HG03060 (cell line): Measurements from ENCODE around the gene CRELD2.

Experiments
- ATAC-seq: cut with Tn5 transposase; IDR thresholded peaks from one replicate; pipeline ENCODE4 v1.9.1; 2021; ENCODE audit warnings: low read depth, moderate number of reproducible peaks; ENCODE audit not compliant: unreplicated experiment

The CRELD2 gene

DNA sequence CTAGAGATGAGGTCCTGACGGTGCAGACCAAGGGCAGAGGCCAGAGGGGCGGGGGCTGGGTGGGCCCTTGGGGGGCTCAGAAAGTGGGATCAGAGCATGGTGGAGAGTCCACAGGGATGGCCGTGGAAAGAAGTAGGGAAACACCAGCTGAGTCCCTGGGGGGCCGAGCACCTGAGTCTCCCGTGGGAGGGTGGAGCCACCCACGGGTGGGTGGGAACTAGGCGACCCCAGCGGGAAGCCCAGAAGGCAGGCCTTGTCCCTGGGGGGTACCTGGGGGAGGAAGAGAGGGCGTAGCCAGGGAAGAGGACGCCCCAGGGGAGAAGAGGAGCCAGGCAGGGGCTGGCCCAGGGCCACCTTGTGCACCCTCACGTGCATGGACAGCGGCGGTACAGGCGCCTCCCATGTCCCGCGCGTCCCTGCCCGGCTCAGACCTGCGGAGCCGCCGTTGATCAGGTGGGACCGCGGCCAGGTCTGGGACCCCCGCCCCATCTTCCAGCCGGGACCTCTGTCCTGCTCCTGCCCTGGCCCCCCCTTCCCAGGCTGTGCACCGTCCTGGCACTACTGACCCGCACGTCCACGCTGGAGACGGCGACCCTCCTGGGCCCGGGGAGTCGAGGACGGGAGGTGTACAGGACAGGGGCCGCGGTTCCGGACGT lies 10.2 kb downstream of the CRELD2 start:
- ATAC-seq = no peak

DNA sequence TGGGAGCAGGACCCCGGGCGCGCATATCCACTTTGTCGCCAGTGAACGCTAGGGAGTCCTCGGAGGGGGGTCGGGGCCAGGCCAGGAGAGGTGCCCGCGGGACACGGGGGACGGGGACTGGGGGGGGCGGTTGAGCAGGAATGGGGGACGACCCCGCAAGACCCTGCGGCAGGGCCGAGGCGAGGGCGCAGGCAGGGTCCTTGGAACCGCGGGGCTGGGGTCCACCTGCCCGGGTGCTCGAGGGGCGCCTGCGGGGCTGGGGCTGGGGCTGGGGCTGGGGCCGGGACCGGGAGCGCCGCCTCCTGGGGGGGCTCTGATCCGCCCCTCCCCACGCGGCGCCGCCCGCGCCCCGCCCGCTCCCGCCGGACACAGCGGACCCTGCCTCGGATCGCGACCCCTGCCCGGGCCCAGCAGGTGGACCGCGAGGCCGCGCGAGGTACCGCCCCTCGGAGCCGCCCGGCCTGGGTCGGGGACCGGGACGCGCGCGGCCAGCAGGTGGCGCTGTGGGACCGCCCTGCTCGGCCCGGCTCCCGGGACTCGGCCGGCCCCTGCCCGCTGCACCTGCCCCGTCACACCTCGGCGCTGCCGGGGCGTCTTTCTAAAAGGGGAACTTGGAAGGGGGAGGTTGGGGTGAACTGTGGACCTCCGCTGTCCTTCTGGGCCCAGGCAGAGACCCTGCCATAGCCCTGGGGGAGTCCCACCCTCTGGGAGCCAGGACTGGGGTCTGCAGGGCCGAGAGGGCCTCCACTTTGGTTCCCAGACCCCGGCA lies 11.0 kb downstream of the CRELD2 start:
- no peak for ATAC-seq

DNA sequence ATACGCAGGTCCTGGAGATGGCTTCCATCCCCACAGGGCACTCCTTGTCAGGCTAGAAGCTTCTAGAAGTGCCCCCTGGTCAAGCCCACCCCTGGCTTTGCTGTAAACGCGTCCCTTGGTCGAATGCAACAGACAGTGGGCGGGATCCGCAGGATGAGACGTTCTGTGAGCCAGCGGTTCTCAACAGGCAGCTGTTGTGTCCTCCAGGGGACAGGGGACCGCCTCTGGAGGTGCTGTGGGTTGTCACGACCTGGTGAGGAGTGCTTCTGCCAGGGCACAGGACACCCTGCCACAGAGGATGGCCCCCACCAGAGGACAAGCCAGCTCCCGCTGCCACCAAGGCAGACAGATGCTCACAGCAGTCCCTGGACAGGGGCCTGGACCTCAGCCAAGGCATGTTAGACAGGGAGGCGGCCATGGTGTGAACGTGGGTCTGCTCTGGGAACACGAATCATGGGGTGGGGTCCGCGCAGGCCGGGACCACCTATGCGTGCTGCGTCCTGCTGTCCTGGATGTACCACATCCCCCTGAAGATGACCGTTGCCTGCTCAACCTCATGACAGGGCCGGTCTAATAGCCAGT lies 11.7 kb downstream of the CRELD2 start:
- no peak for ATAC-seq

DNA sequence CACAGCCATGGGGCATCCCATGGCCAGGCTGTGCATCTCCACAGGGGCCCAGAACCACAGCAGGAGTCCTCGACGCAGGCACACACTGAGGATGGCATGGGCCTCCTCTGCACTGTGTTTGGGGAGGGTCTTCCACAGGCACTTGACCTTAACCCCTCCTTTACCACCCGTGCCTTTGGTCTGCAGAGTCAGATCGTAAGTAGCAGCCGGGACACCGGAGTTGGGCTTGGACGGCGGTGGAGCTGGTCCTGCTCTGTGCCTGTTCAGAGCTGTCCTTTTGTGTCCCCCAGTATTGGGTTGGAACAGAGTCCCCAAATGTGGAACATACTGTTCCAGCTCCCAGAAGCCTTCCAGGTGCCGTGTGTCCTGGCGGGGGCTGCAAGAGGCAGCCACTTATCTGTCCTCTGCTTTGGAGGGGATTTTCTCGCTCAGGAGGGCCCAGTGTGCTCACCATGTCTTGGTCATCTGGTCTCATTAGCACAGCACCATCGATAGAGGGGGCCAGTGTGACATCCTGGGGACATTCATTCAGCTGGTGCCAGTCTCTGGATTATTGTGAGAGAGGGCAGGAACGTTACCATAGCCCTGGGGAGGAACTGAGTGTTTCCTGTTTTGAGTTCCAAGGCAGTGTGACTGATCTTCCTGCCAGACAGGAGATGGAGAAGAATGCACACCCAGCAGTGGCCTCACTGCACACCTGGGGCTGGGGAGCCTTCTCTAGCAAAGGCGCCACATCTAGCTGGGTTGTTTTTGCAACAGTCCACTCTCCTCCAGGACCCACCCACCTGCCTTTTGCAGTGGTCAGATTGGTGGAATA lies 12.4 kb downstream of the CRELD2 start:
- ATAC-seq = peak; percentile 39

DNA sequence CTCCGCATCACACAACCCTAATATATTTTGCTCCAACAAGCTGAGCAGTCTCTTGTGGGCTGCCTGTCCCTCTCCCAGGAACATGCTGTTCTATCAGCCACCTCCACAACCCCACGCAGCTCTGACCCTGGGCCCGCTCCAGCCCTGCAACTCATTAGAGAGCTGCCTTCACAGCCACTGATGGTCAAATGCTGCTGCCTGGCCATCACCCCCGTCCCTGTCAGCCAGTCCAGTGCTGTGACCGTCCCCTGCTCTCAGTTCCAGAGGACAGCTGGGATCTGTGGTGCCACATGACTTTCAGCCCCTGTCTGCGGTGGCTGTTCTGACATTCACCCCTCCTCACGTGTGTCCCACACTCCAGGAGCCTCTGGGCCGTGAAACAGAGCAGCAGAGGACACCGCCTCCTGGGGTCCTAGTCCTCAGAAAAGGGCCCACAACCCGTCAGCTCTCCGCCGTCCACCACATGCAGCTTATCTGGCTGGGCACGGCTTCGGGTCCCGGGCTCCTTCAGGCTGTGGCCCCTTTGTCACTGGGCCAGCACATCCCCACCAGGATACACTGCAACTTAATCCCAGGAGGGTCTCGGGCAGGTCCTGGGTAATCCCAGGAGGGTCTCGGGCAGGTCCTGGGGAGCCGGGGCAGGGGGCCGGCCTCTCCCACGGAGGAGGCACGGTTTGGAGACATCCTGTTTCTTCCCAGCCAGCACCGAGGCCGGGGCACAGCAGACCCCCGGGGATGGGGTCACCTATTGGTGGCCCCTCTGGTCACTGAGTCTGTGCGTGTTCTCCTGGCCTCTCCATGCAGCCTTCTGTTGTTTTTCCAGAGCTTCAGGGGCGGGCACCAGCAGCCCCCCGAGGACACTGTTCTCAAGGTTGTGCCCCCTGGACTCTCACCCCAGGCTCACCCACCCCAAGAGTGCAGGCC lies 15.1 kb downstream of the CRELD2 start:
- no peak for ATAC-seq

DNA sequence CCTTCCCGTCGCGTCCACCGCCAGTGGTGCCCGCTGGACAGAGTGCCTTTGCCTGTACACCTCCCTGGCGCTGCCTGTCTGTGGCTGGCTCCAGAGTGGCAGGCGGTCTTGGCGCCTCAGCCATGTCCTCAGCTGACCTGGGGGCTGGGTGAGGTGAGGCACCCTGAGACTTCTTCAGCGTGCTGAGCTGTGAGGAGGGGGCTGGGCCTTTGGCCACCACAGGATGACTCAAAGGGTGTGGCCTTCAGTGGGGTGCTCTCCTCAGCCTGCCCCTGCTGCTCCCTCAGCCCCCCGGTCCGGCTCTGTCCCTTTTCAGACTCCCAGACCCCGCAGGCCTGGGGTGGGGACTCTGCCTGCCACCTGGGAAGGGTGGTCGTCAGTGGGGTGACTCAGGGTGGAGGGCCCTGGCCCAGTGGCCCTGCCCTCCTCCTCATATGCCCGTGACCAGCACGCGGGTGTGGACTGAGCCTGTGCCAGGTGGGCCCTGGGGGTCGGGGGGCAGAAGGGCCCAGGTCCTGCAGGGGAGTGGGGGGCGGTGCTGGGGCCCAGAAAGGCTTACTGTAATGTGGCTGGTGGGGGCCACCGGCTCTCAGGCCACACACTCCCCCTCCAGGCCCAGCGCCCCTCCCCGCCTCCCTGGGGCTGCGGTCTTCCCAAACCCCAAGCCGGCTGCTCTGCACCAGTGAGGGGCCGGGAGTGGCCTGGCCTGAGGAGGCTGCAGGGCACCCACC lies 15.9 kb downstream of the CRELD2 start:
- ATAC-seq = no peak

DNA sequence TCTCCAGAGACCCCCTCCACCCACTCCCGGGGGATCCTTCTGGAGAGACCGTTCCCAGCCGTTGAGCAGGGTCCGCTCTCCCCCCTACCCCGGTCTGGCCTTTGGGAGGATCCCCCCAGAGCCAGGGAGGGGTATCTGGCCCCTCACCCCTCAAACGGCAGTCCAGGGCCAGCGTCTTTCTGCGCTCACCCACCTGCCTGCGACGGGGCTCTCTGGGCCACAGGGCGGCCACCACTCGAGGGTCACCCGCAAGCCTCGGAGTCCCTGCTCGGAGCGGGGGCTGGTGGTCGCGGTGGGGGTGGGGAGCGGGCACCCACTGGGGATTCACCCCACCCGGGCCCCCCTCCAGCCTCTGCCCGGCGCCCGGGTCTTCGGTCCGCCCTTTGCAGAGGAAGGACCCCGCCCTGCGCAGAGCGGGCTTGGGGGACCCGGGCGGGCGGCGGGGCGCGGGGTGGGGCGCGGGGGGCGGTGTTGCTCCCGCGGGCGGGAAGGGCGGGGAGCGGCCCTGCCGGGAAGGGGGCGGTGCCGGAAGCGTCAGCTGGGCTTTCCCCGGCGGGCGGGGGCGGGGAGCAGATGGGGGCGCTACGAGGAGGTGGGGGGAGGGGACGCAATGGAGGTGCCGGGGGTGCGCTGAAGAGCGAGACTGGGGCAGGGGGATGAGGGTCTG lies 16.6 kb downstream of the CRELD2 start:
- no peak for ATAC-seq

DNA sequence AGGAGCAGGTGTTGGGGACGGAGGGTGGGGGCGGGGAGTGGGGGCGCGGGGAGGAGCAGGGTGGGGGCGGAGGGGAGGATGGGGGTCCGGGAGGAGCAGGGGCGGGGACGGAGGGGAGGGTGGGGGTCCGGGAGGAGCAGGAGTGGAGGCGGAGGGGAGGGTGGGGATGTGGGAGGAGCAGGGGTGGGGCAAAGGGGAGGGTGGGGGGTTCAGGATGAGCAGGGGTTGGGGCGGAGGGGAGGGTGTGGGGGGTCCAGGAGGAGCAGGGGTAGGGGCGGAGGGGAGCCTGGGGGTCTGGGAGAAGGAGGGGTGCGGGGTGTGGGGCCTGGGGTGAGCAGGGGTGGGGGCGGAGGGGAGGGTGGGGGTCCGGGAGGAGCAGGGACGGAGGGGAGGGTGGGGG lies 17.1 kb downstream of the CRELD2 start:
- no peak for ATAC-seq

DNA sequence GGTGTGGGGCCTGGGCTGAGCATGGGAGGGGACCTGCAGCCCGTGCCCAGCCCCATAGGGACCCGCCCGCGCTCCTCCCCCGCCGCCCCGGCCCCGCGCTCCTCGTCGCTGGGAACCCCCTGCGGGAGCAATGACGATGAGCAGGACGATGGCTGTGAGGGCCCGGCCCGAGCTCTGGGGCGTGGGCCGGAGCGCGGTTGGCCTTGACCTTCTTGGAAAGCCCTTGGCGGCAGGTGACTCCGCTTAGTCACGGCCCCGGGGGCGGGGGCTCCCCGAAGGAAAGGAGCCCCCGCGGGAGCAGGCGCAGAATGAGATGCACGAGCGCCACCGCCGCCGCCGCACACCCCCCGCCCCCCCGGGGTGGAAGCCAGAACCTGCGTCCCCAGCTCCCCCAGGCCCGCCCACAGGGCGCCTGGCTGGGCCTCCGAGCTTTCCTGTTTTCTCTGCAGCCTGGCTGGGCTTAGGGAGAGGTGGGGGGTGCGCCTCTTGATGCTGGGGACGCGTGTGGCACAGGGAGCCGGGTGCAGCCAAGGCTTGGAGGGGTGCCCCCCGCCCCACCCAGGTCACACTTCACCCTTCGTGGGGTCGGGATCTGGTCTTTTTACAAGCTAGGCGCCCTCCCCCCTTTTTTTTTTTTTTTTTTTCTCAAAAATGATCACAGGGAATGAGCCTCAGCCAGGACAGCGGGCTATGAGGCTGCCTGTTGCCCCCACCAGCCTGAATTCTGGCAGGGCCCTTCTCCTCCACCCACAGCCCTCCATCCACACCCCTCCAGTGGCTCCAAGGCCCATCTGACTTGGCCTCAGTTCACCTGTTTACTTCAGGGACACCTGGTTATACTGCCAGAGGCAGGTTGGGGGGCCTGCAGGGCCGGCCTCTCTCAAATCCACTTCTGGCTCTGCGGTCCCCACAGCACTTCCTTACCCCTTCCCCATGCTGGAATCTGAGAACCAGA lies 17.9 kb downstream of the CRELD2 start:
- ATAC-seq = peak; percentile 36

DNA sequence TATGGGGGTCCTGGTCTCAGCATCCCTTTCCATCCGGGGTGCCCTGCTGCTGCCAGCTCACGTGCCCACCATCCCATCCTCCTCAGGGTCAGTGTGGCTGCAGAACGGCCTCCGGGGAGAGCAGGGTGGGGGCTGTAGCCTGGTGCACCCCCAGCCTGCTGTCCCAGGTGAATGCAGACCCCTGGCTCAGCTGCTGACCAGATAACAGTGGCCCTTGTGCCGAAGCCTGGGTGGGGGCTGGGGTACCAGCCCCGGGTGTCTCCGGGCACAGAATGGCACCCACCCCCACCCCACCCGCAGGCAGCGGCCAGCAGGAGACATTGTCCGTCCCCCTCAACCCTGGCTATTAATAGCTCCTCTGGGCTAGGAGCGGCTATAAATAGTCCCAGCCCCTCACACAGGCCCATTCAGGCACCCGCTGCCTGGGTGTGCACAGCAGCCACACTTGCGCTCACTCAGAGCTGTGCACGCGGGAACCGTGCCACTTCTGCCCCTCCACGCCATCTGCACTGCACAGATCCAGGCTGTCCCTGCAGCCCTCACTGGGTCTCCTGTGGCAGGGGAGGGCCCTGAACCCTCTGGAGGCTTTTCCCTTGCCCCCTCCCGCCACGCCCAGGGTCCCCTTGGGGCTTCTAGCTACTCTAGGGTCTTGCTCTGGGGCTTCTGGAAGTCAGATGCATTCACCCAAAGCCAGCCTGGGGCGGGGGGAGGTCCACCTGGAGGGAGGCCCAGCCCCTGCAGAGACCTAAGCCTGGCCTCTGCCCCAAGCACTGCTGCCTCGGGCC lies 18.7 kb downstream of the CRELD2 start:
- no peak for ATAC-seq

DNA sequence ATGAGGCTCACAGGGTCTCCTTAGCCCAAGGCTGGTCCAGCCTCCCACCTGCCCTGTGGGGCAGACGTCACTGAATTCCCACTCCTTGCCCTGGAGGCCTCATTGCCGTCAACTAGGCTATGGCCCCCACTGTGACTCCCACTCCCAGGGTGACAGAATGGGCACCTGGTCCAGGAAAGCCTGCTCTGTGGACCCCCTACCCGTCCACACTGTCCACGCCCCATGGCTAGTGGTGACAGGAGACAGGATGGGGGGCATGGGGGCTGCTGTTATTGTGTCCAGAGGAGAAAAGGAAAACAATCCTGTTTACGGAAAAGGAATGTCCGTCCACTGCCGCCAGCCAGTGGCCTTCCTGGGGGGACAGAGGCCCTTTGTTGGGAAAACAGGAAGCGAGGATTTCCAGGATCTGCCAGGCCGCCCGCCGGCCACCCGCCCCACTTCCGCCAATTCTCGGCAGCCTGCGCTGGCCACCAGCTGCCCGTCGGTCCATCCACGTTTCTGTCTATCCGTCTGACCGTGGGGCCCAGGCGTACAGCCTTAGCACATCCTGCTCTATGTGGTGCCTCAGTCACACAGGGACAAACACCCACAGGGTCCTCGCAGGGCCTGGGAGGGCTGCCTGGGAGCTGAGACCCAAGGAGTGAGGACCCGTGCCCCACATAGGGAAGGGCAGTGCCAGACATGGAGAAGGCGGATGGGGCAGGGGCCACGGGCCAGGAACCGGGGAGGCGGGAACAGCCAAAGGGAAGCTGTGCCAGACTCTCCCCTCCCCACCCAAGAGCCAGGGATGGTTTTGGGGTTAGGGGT lies 19.5 kb downstream of the CRELD2 start:
- no peak for ATAC-seq

DNA sequence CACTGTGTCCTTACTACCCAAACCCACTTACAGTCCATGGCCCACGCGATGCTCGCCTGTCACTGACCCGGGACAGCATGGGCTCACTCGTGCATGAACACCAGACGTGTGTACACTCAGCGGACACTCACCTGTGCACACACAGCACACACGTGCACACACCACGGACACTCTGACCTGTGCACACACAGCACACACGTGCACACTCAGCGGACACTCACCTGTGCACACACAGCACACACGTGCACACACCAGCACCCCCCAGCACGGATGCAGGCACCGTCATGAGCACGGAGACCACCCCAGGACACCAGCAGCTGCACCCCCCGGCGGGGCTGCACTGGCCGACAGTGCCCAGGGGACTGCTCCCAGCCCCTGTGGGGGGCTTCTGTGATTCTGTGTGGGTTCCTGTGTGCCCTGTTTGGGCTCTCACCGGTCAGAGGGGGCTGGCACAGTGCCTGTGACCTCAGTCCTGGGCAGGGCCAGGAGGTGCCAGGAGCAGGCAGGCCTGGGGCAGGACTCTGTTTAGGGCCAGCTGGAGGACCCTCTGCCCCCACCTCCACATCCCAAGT lies 20.2 kb downstream of the CRELD2 start:
- no peak for ATAC-seq

DNA sequence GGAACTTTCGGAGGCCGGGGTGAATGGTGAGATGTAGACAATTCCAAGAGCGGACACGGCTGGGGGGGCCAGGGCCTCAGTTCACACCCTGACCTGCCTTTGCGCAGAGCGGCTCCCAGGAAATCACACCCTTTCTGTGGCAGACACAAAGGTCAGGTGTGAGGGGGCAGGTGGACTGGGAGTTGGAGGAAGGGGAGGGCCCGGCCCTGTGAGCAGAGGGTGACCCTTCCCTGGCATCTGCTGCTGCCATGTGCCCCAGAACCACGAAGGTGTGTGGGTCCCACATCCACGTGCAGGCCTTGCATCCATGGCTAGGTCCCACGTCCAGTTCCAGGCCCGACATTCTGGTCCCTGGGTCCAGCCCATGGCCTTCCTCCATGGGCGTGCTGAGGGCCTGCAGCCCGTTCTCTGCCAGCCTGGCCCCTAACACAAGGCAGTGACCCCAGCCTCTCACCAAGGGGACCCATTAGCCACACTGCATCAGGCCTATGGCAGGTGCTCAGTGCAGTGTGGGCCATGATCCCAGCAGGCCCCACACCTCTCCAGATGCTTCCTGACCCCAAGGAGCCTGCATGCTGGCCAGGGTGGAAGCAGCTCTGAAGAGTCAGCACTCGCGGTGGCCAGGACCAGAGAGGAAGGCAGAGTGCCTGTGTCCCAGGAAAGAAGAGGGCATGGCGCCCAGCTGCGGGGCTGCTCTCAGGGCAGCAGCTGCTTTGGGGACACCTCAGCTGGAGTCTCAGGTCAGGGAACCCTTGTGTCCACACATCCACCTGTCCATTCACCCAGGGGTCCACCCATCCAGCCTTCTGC lies 23.3 kb downstream of the CRELD2 start:
- ATAC-seq = no peak

DNA sequence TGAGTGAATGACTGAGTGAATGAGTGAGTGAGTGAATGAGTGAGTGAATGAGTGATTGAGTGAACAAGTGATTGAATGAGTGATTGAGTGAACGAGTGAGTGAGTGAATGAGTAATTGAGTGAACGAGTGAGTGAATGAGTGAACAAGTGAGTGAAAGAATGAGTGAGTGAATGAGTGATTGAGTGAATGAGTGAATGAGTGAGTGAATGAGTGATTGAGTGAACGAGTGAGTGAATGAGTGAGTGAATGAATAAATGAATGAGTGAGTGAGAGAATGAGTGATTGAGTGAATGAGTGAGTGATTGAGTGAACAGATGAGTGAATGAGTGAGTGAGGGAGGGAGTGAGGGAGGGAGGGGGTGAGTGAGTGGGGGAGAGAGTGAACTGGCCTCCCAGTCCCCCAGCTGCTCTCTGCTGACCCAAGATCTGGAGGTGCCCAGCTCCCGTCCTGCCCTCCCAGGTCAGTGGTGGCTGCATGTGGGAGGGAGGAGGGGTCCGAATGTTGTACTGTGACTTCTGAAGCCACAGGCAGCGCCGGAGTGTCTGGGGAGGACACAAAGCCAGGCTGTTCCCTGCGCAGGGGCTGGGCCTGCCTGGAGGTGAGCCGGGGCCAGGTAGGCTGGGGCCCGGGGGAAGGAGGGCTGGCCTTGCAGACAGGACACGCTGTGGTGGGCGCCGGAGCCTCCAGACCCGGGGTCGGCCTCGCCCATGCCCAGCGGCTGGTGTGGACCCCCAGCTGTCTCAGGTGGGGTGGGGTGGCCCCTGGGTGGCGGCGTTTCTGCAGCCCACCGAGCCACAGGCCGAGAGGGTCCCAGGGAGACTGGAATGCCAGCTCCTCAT lies 24.4 kb downstream of the CRELD2 start:
- ATAC-seq = no peak
